ENCODE measurements around the gene HNRNPH3. TPM values are rescaled to one million over a fixed set of nuclear protein-coding genes. Genes with fewer than 3 reads are reported as not detected.

HNRNPH3 gene
- polyA plus RNA-seq, 4 donors: 117 to 229 (median 139) TPM

DNA sequence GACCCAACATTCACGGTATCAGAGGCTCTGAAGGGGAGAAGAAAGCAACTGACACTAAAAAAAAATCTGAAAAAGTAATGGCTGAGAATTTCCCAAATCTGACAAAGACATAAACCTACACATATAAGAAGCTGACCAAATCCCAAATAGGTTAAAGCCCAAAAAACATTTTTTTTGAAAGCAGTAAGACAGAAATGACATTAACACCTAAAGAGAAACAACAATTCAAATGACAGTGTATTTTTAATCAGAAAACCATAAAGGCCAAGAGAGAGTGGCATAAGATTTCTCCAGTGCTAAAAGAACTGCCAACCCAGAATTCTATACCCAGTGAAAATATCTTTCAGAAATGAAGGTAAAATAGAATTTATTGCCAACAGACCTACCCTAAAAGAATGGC lies 39.7 kb downstream of the HNRNPH3 start:
- 93 to 100% (median 100%) methylated on average over 1 of the region's 1 CpG for WGBS, 3 donors
- H3K36me3 ChIP-seq (ENCODE audit: control insufficient read depth in 3 of 3, insufficient read depth in 2 of 3, low read depth in 1 of 3, low read length in 3 of 3): peaks cover 6 to 54% (median 8%) of the 10 kb centered on the region in 3 donors
- peaks cover 0 to 26% of the 10 kb centered on the region in 2 donors for H3K9me3 ChIP-seq (ENCODE audit: control insufficient read depth in 2 of 2, insufficient read depth in 1 of 2, low read depth in 1 of 2, low read length in 1 of 2)
- no peak overlapping the region for H3K4me3 ChIP-seq (ENCODE audit: low read depth in 1 of 3, low read length in 3 of 3)
- H3K27ac ChIP-seq (ENCODE audit: low read depth in 1 of 3, low read length in 2 of 3): no peak overlapping the region
- no peaks in the 10 kb centered on the region for H3K4me1 ChIP-seq (ENCODE audit: control insufficient read depth in 3 of 3, insufficient read depth in 2 of 3, low read depth in 1 of 3, low read length in 2 of 3)
- FAIRE-seq (no peak), DNase-seq (no peak)
- H3K27me3 ChIP-seq (ENCODE audit: control insufficient read depth in 3 of 3, insufficient read depth in 3 of 3, low read length in 3 of 3): no peaks in the 10 kb centered on the region

DNA sequence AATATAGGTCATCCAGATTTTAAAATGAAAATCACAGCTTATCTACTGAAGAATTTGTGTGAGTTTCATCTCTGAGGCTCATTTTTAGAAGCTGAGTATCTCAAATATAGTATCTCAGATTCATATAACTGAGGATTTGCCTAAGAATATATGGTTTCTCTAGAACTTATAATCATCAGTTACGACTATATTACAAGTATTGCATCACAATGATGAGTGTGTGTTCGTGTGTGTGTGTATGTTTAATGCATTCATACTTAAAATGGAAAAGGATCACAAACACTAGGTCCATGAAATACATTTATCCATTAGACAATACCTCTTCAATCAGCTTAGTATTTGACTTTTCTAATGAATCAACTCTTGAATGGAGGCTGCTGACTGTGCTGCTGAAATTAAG lies 53.9 kb downstream of the HNRNPH3 start:
- Histone ChIP-seq H3K9me3 (ENCODE audit: control insufficient read depth in 2 of 2, insufficient read depth in 1 of 2, low read depth in 1 of 2, low read length in 1 of 2) (no peaks in the 10 kb centered on the region), H3K36me3 (ENCODE audit: control insufficient read depth in 3 of 3, insufficient read depth in 2 of 3, low read depth in 1 of 3, low read length in 3 of 3) (peaks cover 0 to 47% (median 4%) of the 10 kb centered on the region in 3 donors), H3K27ac (ENCODE audit: low read depth in 1 of 3, low read length in 2 of 3) (no peak overlapping the region), H3K4me3 (ENCODE audit: low read depth in 1 of 3, low read length in 3 of 3) (no peak overlapping the region), H3K4me1 (ENCODE audit: control insufficient read depth in 3 of 3, insufficient read depth in 2 of 3, low read depth in 1 of 3, low read length in 2 of 3) (no peaks in the 10 kb centered on the region), H3K27me3 (ENCODE audit: control insufficient read depth in 3 of 3, insufficient read depth in 3 of 3, low read length in 3 of 3) (no peaks in the 10 kb centered on the region)
- DNase-seq: no peak
- WGBS, 3 donors: 83 to 91% (median 87%) methylated on average over 2 of the region's 2 CpGs
- no peak for FAIRE-seq

Other genes starting within 250 kb of the HNRNPH3 start
- gene MYPN, start 222.6 kb upstream of the HNRNPH3 start, polyA plus RNA-seq: under 1 TPM; under 0.01 to 0.54 (median 0.12) TPM
- gene ATOH7, start 100.0 kb upstream of the HNRNPH3 start, polyA plus RNA-seq: 1 to 10 TPM in 2 of 4 donors, under 1 TPM in 2; 0.30 to 3.0 (median 1.2) TPM
- gene PBLD, start 864 bp downstream of the HNRNPH3 start, polyA plus RNA-seq: 100 to 1,000 TPM in 3 of 4 donors, 10 to 100 TPM in 1; 45.1 to 333 (median 220) TPM
- gene RUFY2, start 75.2 kb downstream of the HNRNPH3 start, polyA plus RNA-seq: 10 to 100 TPM in 1 of 4 donors, 1 to 10 TPM in 3; 4.5 to 17.2 (median 5.0) TPM
- gene DNA2, start 139.9 kb downstream of the HNRNPH3 start, polyA plus RNA-seq: 1 to 10 TPM; 2.2 to 7.8 (median 4.1) TPM
- 10 to 100 TPM in 3 of 4 donors, 1 to 10 TPM in 1; 6.6 to 23.3 (median 17.8) TPM for gene SLC25A16, start 195.5 kb downstream of the HNRNPH3 start, polyA plus RNA-seq
- 1 to 10 TPM in 1 of 4 donors, under 1 TPM in 2, not detected in 1; under 0.01 to 4.0 (median 0.31) TPM for gene TET1, start 228.3 kb downstream of the HNRNPH3 start, polyA plus RNA-seq

Data from small intestine (tissue), 7 donors.